NCI-H226 (cell line): ENCODE results near the gene SYNGAP1.
"Not testable (repeated sequence)": the region's sequence is repeated elsewhere in the genome, so short reads cannot be mapped to it uniquely, and the experiment has no call there.

Experiments used
- DNase-seq: peaks from one replicate; pipeline ENCODE4 v3.0.0-alpha.2; 2015

SYNGAP1 gene

GRCh38 chr6:33483678-33484077 lies 63.8 kb downstream of the SYNGAP1 start:
- DNase-seq, result no peak

- DNase-seq, result not testable (repeated sequence)
Observed at GRCh38 chr6:33484673-33485262, 64.9 kb downstream of the SYNGAP1 start.

GRCh38 chr6:33485680-33486079 lies 65.8 kb downstream of the SYNGAP1 start:
- DNase-seq, result not testable (repeated sequence)

- no peak for DNase-seq
Observed at GRCh38 chr6:33488339-33488738, 68.5 kb downstream of the SYNGAP1 start.

- peak; percentile 42 for DNase-seq
Observed at GRCh38 chr6:33490198-33490597, 70.3 kb downstream of the SYNGAP1 start.

- DNase-seq, result no peak
Observed at GRCh38 chr6:33490621-33491020, 70.8 kb downstream of the SYNGAP1 start.

GRCh38 chr6:33492093-33492492 lies 72.2 kb downstream of the SYNGAP1 start:
- no peak for DNase-seq

- DNase-seq, result no peak
Observed at GRCh38 chr6:33497157-33497556, 77.3 kb downstream of the SYNGAP1 start.

- DNase-seq, result no peak
Observed at GRCh38 chr6:33502486-33502885, 82.6 kb downstream of the SYNGAP1 start.

- no peak for DNase-seq
Observed at GRCh38 chr6:33504486-33504885, 84.6 kb downstream of the SYNGAP1 start.
